Choroid plexus epithelial cell (primary cell): ENCODE measurements around the gene ZCCHC3.

Experiments
- DNase-seq: peaks from one replicate; pipeline ENCODE4 v3.0.0-alpha.2; 2010; ENCODE audit warnings: low read depth
- H3K4me3 ChIP-seq: 2 replicates; pipeline ENCODE4 v1.5.1; 2011; ENCODE audit warnings: low read depth, mild to moderate bottlenecking, control low read depth, low read length, moderate library complexity
- CTCF ChIP-seq: conservative IDR thresholded peaks from 2 replicates; pipeline ENCODE4 v1.5.1; 2011; ENCODE audit warnings: low read depth, mild to moderate bottlenecking, control low read depth, inconsistent platforms, low read length, moderate library complexity

Gene ZCCHC3

GRCh38 chr20:297925-298775 lies 780 bp downstream of the ZCCHC3 start:
- H3K4me3 ChIP-seq = peak overlapping the region; percentile 92
- DNase-seq = peak; percentile 78
- TF ChIP-seq CTCF = no peak

- no peak for DNase-seq
- TF ChIP-seq CTCF = no peak
Observed at GRCh38 chr20:298776-299391, 1.5 kb downstream of the ZCCHC3 start.

GRCh38 chr20:300345-300990 lies 3.1 kb downstream of the ZCCHC3 start:
- no peak for TF ChIP-seq CTCF
- peak overlapping the region; percentile 92 for H3K4me3 ChIP-seq
- no peak for DNase-seq

More at GRCh38 chr20:298776-299391, 1.5 kb downstream of the ZCCHC3 start:
- H3K4me3 ChIP-seq = peak overlapping the region; percentile 92

- DNase-seq = no peak
- no peak for TF ChIP-seq CTCF
- no peak overlapping the region for H3K4me3 ChIP-seq
Observed at GRCh38 chr20:301886-302848, 4.8 kb downstream of the ZCCHC3 start.

GRCh38 chr20:305745-306144 lies 8.4 kb downstream of the ZCCHC3 start:
- DNase-seq = no peak
- H3K4me3 ChIP-seq = no peak overlapping the region
- no peak for TF ChIP-seq CTCF

GRCh38 chr20:308427-309038 lies 11.2 kb downstream of the ZCCHC3 start:
- DNase-seq = no peak
- no peak overlapping the region for H3K4me3 ChIP-seq
- TF ChIP-seq CTCF = no peak
